ENCODE data around the gene SPPL2A. TPM values are rescaled to one million over a fixed set of nuclear protein-coding genes. Genes with fewer than 3 reads are reported as not detected.

SPPL2A gene
- total RNA-seq, 1 donor from 2014 or later: 55.0 TPM

- TF ChIP-seq, protein P1, sequence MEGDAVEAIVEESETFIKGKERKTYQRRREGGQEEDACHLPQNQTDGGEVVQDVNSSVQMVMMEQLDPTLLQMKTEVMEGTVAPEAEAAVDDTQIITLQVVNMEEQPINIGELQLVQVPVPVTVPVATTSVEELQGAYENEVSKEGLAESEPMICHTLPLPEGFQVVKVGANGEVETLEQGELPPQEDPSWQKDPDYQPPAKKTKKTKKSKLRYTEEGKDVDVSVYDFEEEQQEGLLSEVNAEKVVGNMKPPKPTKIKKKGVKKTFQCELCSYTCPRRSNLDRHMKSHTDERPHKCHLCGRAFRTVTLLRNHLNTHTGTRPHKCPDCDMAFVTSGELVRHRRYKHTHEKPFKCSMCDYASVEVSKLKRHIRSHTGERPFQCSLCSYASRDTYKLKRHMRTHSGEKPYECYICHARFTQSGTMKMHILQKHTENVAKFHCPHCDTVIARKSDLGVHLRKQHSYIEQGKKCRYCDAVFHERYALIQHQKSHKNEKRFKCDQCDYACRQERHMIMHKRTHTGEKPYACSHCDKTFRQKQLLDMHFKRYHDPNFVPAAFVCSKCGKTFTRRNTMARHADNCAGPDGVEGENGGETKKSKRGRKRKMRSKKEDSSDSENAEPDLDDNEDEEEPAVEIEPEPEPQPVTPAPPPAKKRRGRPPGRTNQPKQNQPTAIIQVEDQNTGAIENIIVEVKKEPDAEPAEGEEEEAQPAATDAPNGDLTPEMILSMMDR (conservative IDR thresholded peaks at IDR 0.05): no peak
- Mint-ChIP-seq H3K4me1 (no peaks in the 10 kb centered on the region), H3K9me3 (no peaks in the 10 kb centered on the region), H3K4me3 (no peak overlapping the region), H3K36me3 (ENCODE audit: low read depth) (no peaks in the 10 kb centered on the region), H3K27ac (ENCODE audit: unreplicated experiment) (no peak overlapping the region), H3K27me3 (ENCODE audit: low read depth) (no peaks in the 10 kb centered on the region)
- no peak for DNase-seq (ENCODE audit: low read depth, low spot score)
Measured at GRCh38 chr15:50810128-50810527, 44.6 kb upstream of the SPPL2A start.

- DNase-seq (ENCODE audit: low read depth, low spot score): no peak
- no peaks in the 10 kb centered on the region for H3K4me1 Mint-ChIP-seq
- H3K36me3 Mint-ChIP-seq (ENCODE audit: low read depth): no peaks in the 10 kb centered on the region
- no peaks in the 10 kb centered on the region for H3K9me3 Mint-ChIP-seq
- TF ChIP-seq, protein P1 (conservative IDR thresholded peaks at IDR 0.05): no peak
- no peak overlapping the region for H3K4me3 Mint-ChIP-seq
- no peaks in the 10 kb centered on the region for H3K27me3 Mint-ChIP-seq (ENCODE audit: low read depth)
- no peak overlapping the region for H3K27ac Mint-ChIP-seq (ENCODE audit: unreplicated experiment)
Measured at GRCh38 chr15:50808728-50809127, 43.2 kb upstream of the SPPL2A start.

GRCh38 chr15:50803479-50804180, 38.1 kb upstream of the SPPL2A start:
- Mint-ChIP-seq H3K4me1 (no peaks in the 10 kb centered on the region), H3K36me3 (ENCODE audit: low read depth) (no peaks in the 10 kb centered on the region), H3K27ac (ENCODE audit: unreplicated experiment) (no peak overlapping the region), H3K4me3 (no peak overlapping the region), H3K9me3 (no peaks in the 10 kb centered on the region), H3K27me3 (ENCODE audit: low read depth) (no peaks in the 10 kb centered on the region)
- TF ChIP-seq, protein P1 (conservative IDR thresholded peaks at IDR 0.05): no peak
- no peak for DNase-seq (ENCODE audit: low read depth, low spot score)

DNA sequence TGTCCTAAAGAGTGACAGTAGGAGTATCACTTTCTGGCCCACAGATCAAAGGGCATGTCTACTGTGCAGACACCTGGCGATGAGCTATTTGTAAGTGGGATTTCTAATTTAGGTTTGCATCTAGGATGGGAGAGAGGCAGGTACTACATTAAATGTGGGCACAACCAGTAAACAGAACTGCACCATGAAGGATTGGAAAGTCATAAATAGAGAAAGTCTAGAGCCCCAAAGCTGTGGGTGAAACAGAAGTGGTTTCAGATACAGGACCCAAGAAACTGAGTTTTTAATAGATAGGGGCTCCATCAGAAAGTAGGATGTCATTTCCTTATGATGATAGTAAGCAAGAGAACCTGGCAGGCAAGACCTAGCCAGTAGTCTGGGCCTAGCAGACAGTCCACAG, 35.2 kb upstream of the SPPL2A start:
- no peak overlapping the region for H3K27ac Mint-ChIP-seq (ENCODE audit: unreplicated experiment)
- H3K36me3 Mint-ChIP-seq (ENCODE audit: low read depth): no peaks in the 10 kb centered on the region
- H3K9me3 Mint-ChIP-seq: no peaks in the 10 kb centered on the region
- no peak for DNase-seq (ENCODE audit: low read depth, low spot score)
- H3K4me1 Mint-ChIP-seq: no peaks in the 10 kb centered on the region
- no peak overlapping the region for H3K4me3 Mint-ChIP-seq
- TF ChIP-seq, protein P1 (conservative IDR thresholded peaks at IDR 0.05): no peak
- no peaks in the 10 kb centered on the region for H3K27me3 Mint-ChIP-seq (ENCODE audit: low read depth)

DNA sequence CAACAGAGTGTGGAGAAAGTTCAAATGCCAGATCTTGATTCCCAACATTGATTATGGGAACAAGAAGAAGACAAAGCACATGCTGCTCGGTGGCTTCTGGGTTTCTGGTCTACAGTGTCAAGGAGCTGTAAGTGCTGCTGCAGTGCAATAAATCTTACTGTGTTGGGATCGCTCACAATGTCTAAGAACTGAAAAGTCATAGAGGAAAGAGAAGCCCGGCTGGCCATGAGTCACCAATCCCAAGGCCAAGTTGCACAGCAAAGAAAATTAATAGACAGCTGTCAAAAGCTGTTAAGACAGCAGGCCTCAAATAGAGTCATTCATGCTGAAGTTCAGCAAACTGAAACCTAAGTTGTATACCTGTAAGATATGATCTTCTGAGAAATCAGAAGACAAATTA, 33.2 kb upstream of the SPPL2A start:
- H3K4me3 Mint-ChIP-seq: no peak overlapping the region
- H3K27ac Mint-ChIP-seq (ENCODE audit: unreplicated experiment): no peak overlapping the region
- H3K4me1 Mint-ChIP-seq: no peaks in the 10 kb centered on the region
- TF ChIP-seq, protein P1 (conservative IDR thresholded peaks at IDR 0.05): no peak
- no peak for DNase-seq (ENCODE audit: low read depth, low spot score)
- no peaks in the 10 kb centered on the region for H3K27me3 Mint-ChIP-seq (ENCODE audit: low read depth)
- no peaks in the 10 kb centered on the region for H3K36me3 Mint-ChIP-seq (ENCODE audit: low read depth)
- H3K9me3 Mint-ChIP-seq: no peaks in the 10 kb centered on the region
